Kidney epithelial cell (primary cell): Measurements from ENCODE around the gene ENTREP3. TPM values are rescaled to one million over a fixed set of nuclear protein-coding genes. Genes with fewer than 3 reads are reported as not detected.
"Not testable (repeated sequence)": the region's sequence is repeated elsewhere in the genome, so short reads cannot be mapped to it uniquely, and the experiment has no call there.

Source experiments
- DNase-seq: peaks from one replicate; pipeline ENCODE4 v3.0.0-alpha.2; 2010; ENCODE audit warnings: low read depth
- H3K27me3 ChIP-seq: 2 replicates; pipeline ENCODE4 v1.6.0; 2011; ENCODE audit warnings: low read length; ENCODE audit not compliant: control insufficient read depth, insufficient read depth
- H3K36me3 ChIP-seq: 2 replicates; pipeline ENCODE4 v1.5.1; 2011; ENCODE audit warnings: low read length; ENCODE audit not compliant: control insufficient read depth, insufficient read depth
- H3K4me3 ChIP-seq: 2 replicates; pipeline ENCODE4 v1.5.1; 2011; ENCODE audit warnings: low read depth, mild to moderate bottlenecking, control low read depth, low read length
- CTCF ChIP-seq: IDR thresholded peaks from 2 replicates; pipeline ENCODE4 v1.5.1; 2011; ENCODE audit warnings: mild to moderate bottlenecking, moderate library complexity, low read length, control low read depth, inconsistent platforms; ENCODE audit not compliant: insufficient read depth, poor library complexity, severe bottlenecking
- total RNA-seq: library from RNA; depleted of rRNA; stranded (reverse); fragments of >200 nt; gene quantifications from 2 replicates; pipeline ENCODE4 v1.2.3, GENCODE V29; 2015

Gene ENTREP3
- total RNA-seq, 1 donor from 2014 or later: 13.2 TPM

DNA sequence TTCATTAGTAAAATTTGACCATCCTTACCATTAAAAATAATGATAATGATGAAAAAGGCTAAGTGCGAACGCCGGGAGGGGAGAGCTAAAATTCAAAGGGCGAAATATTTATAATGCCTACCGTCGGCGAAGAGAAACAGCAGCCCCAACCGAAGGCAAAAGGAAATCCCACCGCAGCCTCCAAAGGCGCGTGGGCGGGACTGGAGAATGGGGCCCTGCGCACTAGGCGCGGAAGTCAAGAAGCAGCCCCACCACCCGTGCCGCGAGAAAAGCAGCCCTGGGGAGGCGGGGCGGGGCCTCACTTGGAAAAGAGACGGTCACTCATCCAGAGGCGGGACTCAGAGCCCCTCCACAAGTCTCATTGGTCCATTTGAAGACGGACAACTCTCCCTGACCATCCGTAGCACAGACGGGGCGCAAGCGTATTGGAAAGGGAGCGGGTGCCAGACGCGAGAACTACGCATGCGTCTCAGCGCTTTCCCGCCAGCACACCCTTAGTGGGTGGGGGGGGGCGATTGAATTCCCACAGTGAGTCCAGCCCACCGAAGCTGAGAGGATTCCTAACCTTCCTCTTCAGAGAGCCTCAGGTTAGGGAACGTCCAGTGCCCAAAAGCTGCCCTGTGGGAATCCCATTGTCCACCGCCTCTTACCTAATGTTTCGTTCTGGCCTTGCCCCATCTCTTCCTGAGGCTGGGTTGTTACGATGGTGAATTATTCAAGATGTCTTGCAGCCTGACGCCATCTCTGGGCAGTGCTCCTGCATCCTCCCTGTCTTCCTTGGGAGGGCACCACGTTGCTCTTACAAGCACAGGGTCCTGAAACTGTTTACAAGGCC, 27.8 kb downstream of the ENTREP3 start:
- H3K36me3 ChIP-seq: no peaks in the 10 kb centered on the region
- H3K4me3 ChIP-seq: peak overlapping the region; percentile 59
- TF ChIP-seq CTCF: no peak
- peak; percentile 94 for DNase-seq
- no peaks in the 10 kb centered on the region for H3K27me3 ChIP-seq

DNA sequence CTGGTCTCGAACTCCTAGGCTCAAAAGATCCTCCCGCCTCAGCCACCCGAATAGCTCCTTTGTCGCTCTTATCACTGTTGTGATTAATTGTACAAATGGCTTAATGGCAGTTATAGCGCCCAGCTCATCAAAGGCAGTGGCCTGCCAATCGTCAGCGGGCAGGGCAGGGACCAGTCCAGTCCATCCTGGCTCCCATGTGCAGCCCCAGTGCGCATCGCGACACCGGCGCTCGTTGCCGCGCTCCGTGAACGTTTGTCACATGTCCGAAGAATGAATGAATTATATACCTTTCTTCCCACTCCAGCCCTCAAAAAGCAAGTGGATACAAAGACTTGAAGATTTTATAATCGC, 28.4 kb downstream of the ENTREP3 start:
- H3K36me3 ChIP-seq: no peaks in the 10 kb centered on the region
- TF ChIP-seq CTCF: no peak
- no peak for DNase-seq

GRCh38 chr1:155226188-155226909, 28.9 kb downstream of the ENTREP3 start:
- Histone ChIP-seq H3K4me3 (peak overlapping the region; percentile 59), H3K27me3 (no peaks in the 10 kb centered on the region), H3K36me3 (no peaks in the 10 kb centered on the region)
- DNase-seq: no peak
- TF ChIP-seq CTCF: peak; percentile 77

More for the DNA sequence above, 28.4 kb downstream of the ENTREP3 start:
- no peaks in the 10 kb centered on the region for H3K27me3 ChIP-seq
- peak overlapping the region; percentile 59 for H3K4me3 ChIP-seq

DNA sequence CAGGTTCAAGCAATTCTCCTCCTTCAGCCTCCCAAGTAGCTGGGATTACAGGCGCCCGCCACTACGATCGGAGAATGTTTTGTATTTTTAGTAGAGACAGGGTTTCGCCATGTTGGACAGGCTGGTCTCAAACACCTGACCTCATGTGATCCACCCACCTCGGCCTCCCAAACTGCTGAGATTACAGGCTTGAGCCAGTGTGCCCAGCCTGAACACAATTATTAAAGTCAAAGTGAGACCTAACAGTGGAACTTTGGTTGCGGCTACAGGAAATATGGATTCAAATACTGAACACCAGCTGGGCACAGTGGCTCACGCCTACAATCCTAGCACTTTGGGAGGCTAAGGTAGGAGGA, 29.9 kb downstream of the ENTREP3 start:
- not testable (repeated sequence) for H3K36me3 ChIP-seq, H3K27me3 ChIP-seq, DNase-seq, H3K4me3 ChIP-seq

DNA sequence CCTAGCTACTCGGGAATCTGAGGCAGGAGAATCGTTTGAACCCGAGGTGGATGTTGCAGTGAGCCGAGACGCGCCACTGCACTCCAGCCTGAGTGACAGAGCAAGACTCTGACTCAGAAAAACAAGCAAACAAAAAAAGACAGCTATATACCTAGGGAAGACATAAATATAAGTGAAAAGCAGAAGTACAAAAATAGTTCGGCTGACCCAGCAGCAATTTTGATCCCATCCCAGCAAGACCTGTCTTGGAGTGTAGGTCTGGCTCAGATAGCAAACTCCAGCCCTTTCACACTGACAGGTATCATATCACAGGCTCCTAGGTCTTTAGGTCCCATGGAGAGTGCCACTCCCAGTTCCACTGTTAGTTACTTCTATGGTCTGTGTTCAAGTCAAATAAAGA, 32.2 kb downstream of the ENTREP3 start:
- TF ChIP-seq CTCF: no peak
- Histone ChIP-seq H3K4me3 (no peak overlapping the region), H3K36me3 (no peaks in the 10 kb centered on the region), H3K27me3 (no peaks in the 10 kb centered on the region)
- DNase-seq: no peak

DNA sequence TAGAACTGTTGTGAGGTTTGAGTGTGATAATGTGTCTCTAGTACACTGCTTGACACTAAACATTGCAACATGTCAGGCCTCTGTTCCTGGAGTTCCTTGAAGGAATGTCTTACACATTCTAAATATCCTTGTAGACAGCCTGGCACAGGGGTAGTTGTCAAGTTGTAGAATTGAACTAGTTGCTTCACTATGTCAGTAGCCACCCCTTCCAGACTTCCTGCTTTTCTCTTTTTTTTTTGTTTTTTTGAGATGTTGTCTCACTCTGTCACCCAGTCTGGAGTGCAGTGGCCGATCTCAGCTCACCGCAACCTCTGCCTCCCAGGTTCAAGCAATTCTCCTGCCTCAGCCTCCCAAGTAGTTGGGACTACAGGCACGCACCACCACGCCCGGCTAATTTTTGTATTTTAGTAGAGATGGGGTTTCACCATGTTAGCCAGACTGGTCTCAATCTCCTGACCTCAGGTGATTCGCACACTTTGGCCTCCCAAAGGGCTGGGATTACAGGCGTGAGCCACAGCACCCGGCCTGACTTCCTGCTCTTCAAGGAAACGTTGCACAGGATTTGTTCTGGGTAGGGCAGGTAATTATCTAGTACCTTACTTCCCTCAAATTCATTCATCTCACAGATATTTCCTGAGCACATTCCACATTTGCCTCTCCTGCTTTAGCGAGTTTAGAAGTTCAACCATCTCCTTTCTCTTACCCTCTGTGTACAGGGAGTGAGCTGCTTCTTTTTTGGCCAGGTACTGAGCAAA, 34.9 kb downstream of the ENTREP3 start:
- DNase-seq, H3K36me3 ChIP-seq, H3K27me3 ChIP-seq, H3K4me3 ChIP-seq: not testable (repeated sequence)
